A673 (cell line): Measurements from ENCODE around the gene ARHGEF1.

Experiments used
- CTCF ChIP-seq: fragments of 300-800, 200-600 bp; sonication (generic); conservative IDR thresholded peaks from 2 replicates; pipeline ENCODE4 v1.5.1; 2017; ENCODE audit warnings: low read depth, mild to moderate bottlenecking, antibody characterized with exemption, low read length, moderate library complexity, mixed read lengths
- EZH2 ChIP-seq: fragments of 200-600 bp; sonication (generic); IDR thresholded peaks from 2 replicates; pipeline ENCODE4 v1.6.1; 2017; ENCODE audit warnings: borderline replicate concordance, low read depth, mild to moderate bottlenecking, mixed read lengths, antibody characterized with exemption, low read length; ENCODE audit not compliant: poor library complexity, severe bottlenecking

GRCh38 chr19:41868989-41869300 is 14.0 kb upstream of the ARHGEF1 start:
- no peak for TF ChIP-seq CTCF
- no peak for TF ChIP-seq EZH2
